Mesothelial cell of epicardium (in vitro differentiated cells): ENCODE data around the gene PRELP. TPM values are rescaled to one million over a fixed set of nuclear protein-coding genes. Genes with fewer than 3 reads are reported as not detected.
"Not testable (repeated sequence)": the region's sequence is repeated elsewhere in the genome, so short reads cannot be mapped to it uniquely, and the experiment has no call there.

ENCODE experiments used
- DNase-seq, 2 experiments: peaks; one replicate each; pipeline ENCODE4 v3.0.0; 2021; ENCODE audit warnings: low spot score in 2 of 2; ENCODE audit not compliant: unreplicated experiment in 2 of 2
- H3K27ac Mint-ChIP-seq: 2 replicates; pipeline ENCODE4 v1.8.0; 2021; ENCODE audit warnings: mixed read lengths
- H3K27me3 Mint-ChIP-seq: 2 replicates; pipeline ENCODE4 v1.8.0; 2021; ENCODE audit warnings: low read depth, mixed read lengths
- H3K36me3 Mint-ChIP-seq: 2 replicates; pipeline ENCODE4 v1.8.0; 2021; ENCODE audit warnings: mixed read lengths
- H3K4me1 Mint-ChIP-seq: 2 replicates; pipeline ENCODE4 v1.8.0; 2021; ENCODE audit warnings: mixed read lengths
- H3K4me3 Mint-ChIP-seq: 2 replicates; pipeline ENCODE4 v1.8.0; 2021; ENCODE audit warnings: mild to moderate bottlenecking, moderate library complexity, mixed read lengths
- H3K9me3 Mint-ChIP-seq: 2 replicates; pipeline ENCODE4 v1.8.0; 2021; ENCODE audit warnings: mixed read lengths
- total RNA-seq: library from RNA; stranded (reverse); gene quantifications from 3 replicates; pipeline ENCODE4 v1.2.1, GENCODE V29; 2021
- TF ChIP-seq, protein P1 (sequence below): fragments of 200-600 bp; sonication (generic); IDR thresholded peaks from one replicate; pipeline ENCODE4 v1.5.0; 2021; ENCODE audit warnings: antibody characterized with exemption; ENCODE audit not compliant: unreplicated experiment

Gene PRELP
- total RNA-seq, 1 donor from 2014 or later: 2.8 TPM

DNA sequence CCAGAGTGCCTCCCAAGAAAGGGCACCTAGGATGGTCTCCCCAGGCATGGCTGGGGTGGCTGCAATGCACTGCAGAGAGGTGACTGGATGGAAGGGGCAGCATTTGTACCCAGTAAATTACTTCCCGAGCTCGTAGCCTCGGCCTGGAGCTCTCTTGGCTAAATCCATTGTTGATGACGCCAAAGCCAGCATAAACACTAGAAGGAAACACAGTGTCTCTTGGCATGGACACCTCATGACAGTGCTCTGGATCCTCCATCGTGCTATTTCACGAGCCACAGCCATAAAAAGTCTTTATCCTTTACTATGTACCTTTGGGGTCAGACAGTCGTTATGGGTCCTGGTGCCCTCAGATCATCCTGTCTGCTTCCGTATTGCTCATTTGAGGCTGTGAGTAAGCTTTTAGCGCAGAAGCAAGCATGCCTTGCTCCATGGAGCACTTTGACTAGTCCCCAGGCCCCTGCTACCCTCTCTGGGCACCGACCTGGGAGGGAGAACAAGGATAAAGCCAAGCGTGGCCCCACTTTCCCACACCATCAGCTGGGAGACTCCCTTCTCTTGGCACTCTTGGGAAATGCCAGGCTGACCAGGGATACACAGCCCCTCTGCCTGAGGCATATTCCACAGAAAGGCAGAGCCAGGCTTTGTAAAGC is 10.3 kb upstream of the PRELP start:
- Mint-ChIP-seq H3K27ac (peak overlapping the region; percentile 94), H3K9me3 (no peaks in the 10 kb centered on the region), H3K4me1 (peaks cover 43% of the 10 kb centered on the region), H3K36me3 (no peaks in the 10 kb centered on the region), H3K27me3 (peaks cover 5% of the 10 kb centered on the region), H3K4me3 (no peak overlapping the region)
- TF ChIP-seq, protein P1, sequence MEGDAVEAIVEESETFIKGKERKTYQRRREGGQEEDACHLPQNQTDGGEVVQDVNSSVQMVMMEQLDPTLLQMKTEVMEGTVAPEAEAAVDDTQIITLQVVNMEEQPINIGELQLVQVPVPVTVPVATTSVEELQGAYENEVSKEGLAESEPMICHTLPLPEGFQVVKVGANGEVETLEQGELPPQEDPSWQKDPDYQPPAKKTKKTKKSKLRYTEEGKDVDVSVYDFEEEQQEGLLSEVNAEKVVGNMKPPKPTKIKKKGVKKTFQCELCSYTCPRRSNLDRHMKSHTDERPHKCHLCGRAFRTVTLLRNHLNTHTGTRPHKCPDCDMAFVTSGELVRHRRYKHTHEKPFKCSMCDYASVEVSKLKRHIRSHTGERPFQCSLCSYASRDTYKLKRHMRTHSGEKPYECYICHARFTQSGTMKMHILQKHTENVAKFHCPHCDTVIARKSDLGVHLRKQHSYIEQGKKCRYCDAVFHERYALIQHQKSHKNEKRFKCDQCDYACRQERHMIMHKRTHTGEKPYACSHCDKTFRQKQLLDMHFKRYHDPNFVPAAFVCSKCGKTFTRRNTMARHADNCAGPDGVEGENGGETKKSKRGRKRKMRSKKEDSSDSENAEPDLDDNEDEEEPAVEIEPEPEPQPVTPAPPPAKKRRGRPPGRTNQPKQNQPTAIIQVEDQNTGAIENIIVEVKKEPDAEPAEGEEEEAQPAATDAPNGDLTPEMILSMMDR: no peak
- no peak for DNase-seq

DNA sequence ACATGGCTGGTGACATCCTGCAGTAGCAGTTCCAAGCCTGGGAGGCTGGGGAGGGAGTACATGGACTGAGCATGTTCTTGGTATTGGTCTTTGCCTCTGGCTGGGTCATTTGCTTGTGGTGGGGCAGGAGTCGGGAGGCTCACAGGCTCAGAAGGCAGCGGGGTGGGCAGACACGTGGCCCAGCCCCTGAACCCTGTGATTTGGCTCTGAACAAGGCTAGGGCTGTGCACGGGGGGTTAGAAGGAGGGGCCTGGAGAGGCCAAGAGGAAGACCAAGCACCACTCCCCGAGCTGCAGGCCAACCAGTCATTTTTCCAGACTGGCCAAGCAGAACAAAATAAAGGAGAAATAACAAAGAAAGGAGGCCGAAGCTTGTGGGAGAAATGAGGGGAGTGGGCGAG is 9.7 kb upstream of the PRELP start:
- peaks cover 4% of the 10 kb centered on the region for H3K27me3 Mint-ChIP-seq
- peaks cover 45% of the 10 kb centered on the region for H3K4me1 Mint-ChIP-seq
- no peak for DNase-seq
- TF ChIP-seq, protein P1: no peak
- no peak overlapping the region for H3K4me3 Mint-ChIP-seq
- H3K27ac Mint-ChIP-seq: peak overlapping the region; percentile 94
- no peaks in the 10 kb centered on the region for H3K36me3 Mint-ChIP-seq
- H3K9me3 Mint-ChIP-seq: no peaks in the 10 kb centered on the region

DNA sequence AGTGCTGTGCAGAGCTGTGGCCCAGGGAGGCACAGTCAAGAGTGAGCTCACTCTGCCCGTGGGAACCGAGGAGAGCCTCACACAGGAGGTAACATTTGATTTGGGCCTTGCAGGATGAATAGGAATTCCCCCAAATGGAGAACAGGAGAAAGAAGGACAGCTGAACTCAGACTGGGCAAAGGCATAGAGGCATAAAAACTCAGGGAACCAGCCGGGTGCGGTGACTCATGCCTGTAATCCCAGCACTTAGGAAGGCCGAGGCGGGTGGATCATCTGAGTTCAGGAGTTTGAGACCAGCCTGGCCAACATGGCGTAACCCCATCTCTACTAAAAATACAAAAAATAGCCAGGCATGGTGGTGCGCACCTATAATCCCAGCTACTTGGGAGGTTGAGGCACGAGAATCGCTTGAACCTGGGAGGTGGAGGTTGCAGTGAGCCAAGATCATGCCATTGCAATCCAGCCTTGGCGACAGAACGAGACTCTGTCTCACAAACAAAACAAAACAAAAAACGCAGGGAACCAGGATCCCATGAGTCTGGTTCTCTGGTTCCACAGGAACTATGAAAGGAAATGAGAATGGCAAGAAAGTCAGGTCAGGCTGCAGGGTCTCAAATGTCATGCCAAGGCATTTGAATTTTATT is 8.6 kb upstream of the PRELP start:
- not testable (repeated sequence) for H3K4me3 Mint-ChIP-seq, H3K9me3 Mint-ChIP-seq, H3K27me3 Mint-ChIP-seq, H3K36me3 Mint-ChIP-seq, DNase-seq
- H3K4me1 Mint-ChIP-seq: peaks cover 45% of the 10 kb centered on the region
- peak overlapping the region; percentile 49 for H3K27ac Mint-ChIP-seq

DNA sequence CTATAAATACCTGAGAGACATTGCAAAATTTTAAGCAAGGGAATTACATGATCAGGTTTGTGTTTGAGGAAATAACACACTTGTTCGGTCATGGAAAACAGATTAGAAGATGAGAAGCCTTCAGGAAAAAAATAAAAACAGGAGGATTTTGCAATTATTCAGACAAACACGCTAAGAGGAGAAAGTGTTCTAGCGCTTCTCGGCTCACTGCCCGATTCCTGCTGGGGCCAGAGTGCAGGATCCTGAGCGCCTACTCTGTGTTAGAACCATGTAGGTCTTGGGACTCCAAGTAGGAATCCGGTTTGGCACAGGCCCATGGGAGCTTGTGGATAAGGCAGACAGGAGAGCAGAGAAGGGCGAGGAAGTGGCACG is 8.1 kb upstream of the PRELP start:
- no peak for DNase-seq
- H3K4me1 Mint-ChIP-seq: peaks cover 45% of the 10 kb centered on the region
- H3K27me3 Mint-ChIP-seq: peaks cover under 1% of the 10 kb centered on the region
- H3K4me3 Mint-ChIP-seq: no peak overlapping the region
- no peaks in the 10 kb centered on the region for H3K36me3 Mint-ChIP-seq
- peak overlapping the region; percentile 35 for H3K27ac Mint-ChIP-seq
- TF ChIP-seq, protein P1: no peak
- no peaks in the 10 kb centered on the region for H3K9me3 Mint-ChIP-seq

DNA sequence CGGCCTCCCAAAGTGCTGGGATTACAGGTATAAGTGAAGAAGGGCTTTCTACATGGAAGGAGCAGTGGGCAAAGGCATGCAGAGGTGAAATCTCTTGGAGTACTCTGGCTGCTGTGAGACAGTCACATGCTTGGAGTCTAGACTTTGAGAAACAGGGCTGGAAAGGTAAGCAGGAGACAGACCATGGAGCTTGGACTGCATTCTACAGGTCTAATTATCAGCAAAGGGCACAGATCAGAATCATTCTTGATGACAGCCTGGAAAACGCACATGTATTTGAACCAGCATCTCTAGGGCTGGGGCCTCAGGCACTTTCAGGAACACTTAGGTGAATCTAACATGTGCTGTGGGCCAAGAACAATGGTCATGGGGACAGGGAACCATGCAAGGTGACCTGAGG is 7.3 kb upstream of the PRELP start:
- no peak for DNase-seq
- H3K4me1 Mint-ChIP-seq: peaks cover 41% of the 10 kb centered on the region
- TF ChIP-seq, protein P1: no peak
- no peaks in the 10 kb centered on the region for H3K36me3 Mint-ChIP-seq
- H3K27me3 Mint-ChIP-seq: peaks cover 1% of the 10 kb centered on the region
- no peak overlapping the region for H3K27ac Mint-ChIP-seq
- H3K9me3 Mint-ChIP-seq: no peaks in the 10 kb centered on the region
- H3K4me3 Mint-ChIP-seq: no peak overlapping the region

DNA sequence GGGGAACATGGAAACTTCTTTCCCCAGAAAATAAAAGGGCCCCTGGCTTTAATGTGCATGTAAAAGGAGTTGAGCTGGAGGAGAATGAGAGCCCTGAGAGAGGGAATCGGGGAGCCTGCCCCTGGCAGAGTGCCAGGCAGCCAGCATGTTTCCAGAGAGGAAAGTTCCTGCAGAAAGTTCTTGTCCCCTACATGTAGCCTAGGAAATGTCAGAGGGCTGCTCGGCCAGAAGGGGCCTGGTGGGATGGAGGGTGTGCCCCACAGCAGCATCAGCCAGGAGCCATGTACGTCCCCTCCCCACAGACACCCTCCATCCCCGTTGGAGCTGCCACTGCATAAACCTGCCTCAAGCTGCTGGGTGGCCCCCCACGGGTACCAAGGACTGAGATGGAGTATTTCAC is 5.4 kb upstream of the PRELP start:
- no peaks in the 10 kb centered on the region for H3K9me3 Mint-ChIP-seq
- H3K27me3 Mint-ChIP-seq: peaks cover 1% of the 10 kb centered on the region
- peaks cover 30% of the 10 kb centered on the region for H3K4me1 Mint-ChIP-seq
- H3K27ac Mint-ChIP-seq: peak overlapping the region; percentile 56
- H3K4me3 Mint-ChIP-seq: no peak overlapping the region
- no peaks in the 10 kb centered on the region for H3K36me3 Mint-ChIP-seq
- DNase-seq: no peak
- TF ChIP-seq, protein P1: no peak
